Astrocyte (in vitro differentiated cells and primary cell): ENCODE measurements around the gene SH3BP4.

Source experiments
- CTCF ChIP-seq: IDR thresholded peaks from 2 replicates; pipeline ENCODE4 v1.5.1; 2011; ENCODE audit warnings: low read depth, mild to moderate bottlenecking, inconsistent platforms, low read length, moderate library complexity; ENCODE audit not compliant: insufficient read depth
- EZH2 ChIP-seq: IDR thresholded peaks from 2 replicates; pipeline ENCODE4 v1.6.1; 2012; ENCODE audit warnings: mild to moderate bottlenecking, low read length, inconsistent platforms; ENCODE audit not compliant: insufficient read depth

- no peak for TF ChIP-seq CTCF
- no peak for TF ChIP-seq EZH2
Measured at GRCh38 chr2:235041918-235042575, 90.2 kb downstream of the SH3BP4 start.
